ENCODE results near the gene GEMIN7. TPM values are rescaled to one million over a fixed set of nuclear protein-coding genes. Genes with fewer than 3 reads are reported as not detected.
A peak's percentile ranks its signal among the peaks of the same experiment; 100 is the strongest.

The GEMIN7 gene
- total RNA-seq, 1 experiment from 2014 or later: 35.5 TPM

GRCh38 chr19:45038931-45039893 lies 39.8 kb upstream of the GEMIN7 start, which contains the start of gene CLASRP:
CLASRP (plus strand) TSS chr19:45039045; CDS start chr19:45040213, 1,168 bp downstream.
- no TSS peak for BruUV-seq (replicated peaks)
- intact Hi-C loops (cut with micrococcal nuclease): no loop called here
- POLR2A ChIA-PET (ENCODE audit: unreplicated experiment): interaction anchor here (0.6 to 0.7 kb wide), 3 partner anchors 12 to 290 kb away, joined by 3 to 11 read pairs (median 4); no protein-coding TSS in a partner anchor
- peak within 1 kb of the TSS; percentile 96 for H3K9ac ChIP-seq (ENCODE audit: low read length)
- CTCF ChIA-PET: interaction anchor here (0.6 to 1.2 kb wide), 5 partner anchors 21 to 135 kb away, joined by 3 to 9 read pairs (median 3); no protein-coding TSS in a partner anchor
- peak within 1 kb of the TSS; percentile 95 for H3K4me2 ChIP-seq (ENCODE audit: low read length)
- H3K36me3 ChIP-seq (ENCODE audit: low read depth, low read length): peaks cover 5% of the 10 kb centered on the region
- TF ChIP-seq EZH2phosphoT487 (IDR thresholded peaks at IDR 0.05; ENCODE audit: borderline replicate concordance, low read length) (no peak), CTCF (conservative IDR thresholded peaks at IDR 0.05; ENCODE audit: low read depth, low read length) (no peak), EZH2 (IDR thresholded peaks at IDR 0.05; ENCODE audit: low read length, unreplicated experiment) (no peak)
- DNase-seq: peak; percentile 82
- no peaks in the 10 kb centered on the region for H3K9me3 ChIP-seq (ENCODE audit: low read length)
- peak within 1 kb of the TSS; percentile 78 for H3K27ac ChIP-seq (ENCODE audit: low read length)
- H3K4me1 ChIP-seq (ENCODE audit: insufficient read depth, low read length): peaks cover 9% of the 10 kb centered on the region
- peak within 1 kb of the TSS; percentile 94 for H3K4me3 ChIP-seq (ENCODE audit: low read length)
- peak; percentile 95 for ATAC-seq
- peaks cover 13% of the 10 kb centered on the region for H4K20me1 ChIP-seq (ENCODE audit: low read length)
- H2AFZ ChIP-seq (ENCODE audit: low read length): peak within 1 kb of the TSS; percentile 70
- H3F3A ChIP-seq (ENCODE audit: low read length, unreplicated experiment): no peaks in the 10 kb centered on the region
- H3K79me2 ChIP-seq (ENCODE audit: low read length): peaks cover 43% of the 10 kb centered on the region
- no peaks in the 10 kb centered on the region for H3K9me2 ChIP-seq (replicated peaks; ENCODE audit: low read length)
- H3K27me3 ChIP-seq (ENCODE audit: low read length): no peaks in the 10 kb centered on the region

DNA sequence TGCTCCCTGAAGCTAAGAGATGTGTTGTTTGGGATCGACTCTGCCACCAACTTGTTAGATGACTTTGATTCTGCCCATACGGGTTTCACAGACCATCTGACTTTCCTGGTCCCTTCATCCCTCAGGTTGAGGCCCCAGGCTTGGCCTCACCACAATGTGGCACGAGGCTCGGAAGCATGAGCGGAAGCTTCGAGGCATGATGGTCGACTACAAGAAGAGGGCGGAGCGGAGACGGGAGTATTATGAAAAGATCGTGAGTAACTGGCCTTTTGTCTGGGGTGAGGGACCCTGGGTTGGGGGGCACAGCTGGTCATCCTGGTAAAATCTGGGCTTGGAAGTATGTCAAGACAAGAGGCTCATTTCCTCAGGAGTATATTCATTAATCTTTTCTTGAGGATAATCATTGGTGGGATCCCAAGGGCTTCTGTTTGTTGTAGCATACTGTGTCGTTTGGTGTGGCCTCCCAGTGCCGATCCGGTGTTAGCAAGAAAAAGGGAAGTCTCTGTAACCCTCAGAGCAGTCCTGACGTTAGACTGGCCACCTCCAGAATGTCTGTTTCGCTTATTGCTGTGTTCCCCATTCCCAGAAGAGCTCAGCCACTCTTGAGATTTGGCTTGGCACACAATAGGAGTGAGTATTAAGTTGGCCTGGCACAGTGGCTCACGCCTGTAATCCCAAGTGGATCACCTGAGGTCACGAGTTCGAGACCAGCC lies 38.8 kb upstream of the GEMIN7 start:
- Histone ChIP-seq H3K4me1 (ENCODE audit: insufficient read depth, low read length) (peaks cover 9% of the 10 kb centered on the region), H3K36me3 (ENCODE audit: low read depth, low read length) (peaks cover 9% of the 10 kb centered on the region), H3K27me3 (ENCODE audit: low read length) (no peaks in the 10 kb centered on the region), H2AFZ (ENCODE audit: low read length) (no peak overlapping the region), H3K9me2 (replicated peaks; ENCODE audit: low read length) (no peaks in the 10 kb centered on the region), H3K27ac (ENCODE audit: low read length) (no peak overlapping the region), H3F3A (ENCODE audit: low read length, unreplicated experiment) (no peaks in the 10 kb centered on the region), H3K79me2 (ENCODE audit: low read length) (peaks cover 52% of the 10 kb centered on the region), H3K9me3 (ENCODE audit: low read length) (no peaks in the 10 kb centered on the region), H3K4me3 (ENCODE audit: low read length) (peak overlapping the region; percentile 94), H4K20me1 (ENCODE audit: low read length) (peaks cover 13% of the 10 kb centered on the region), H3K4me2 (ENCODE audit: low read length) (peak overlapping the region; percentile 95), H3K9ac (ENCODE audit: low read length) (peak overlapping the region; percentile 96; the same call in 1 of the 2 replicates)
- BruUV-seq (replicated peaks): TSS peak; percentile 47
- TF ChIP-seq CTCF (conservative IDR thresholded peaks at IDR 0.05; ENCODE audit: low read depth, low read length) (no peak), EZH2 (IDR thresholded peaks at IDR 0.05; ENCODE audit: low read length, unreplicated experiment) (no peak), EZH2phosphoT487 (IDR thresholded peaks at IDR 0.05; ENCODE audit: borderline replicate concordance, low read length) (no peak)
- no peak for ATAC-seq
- intact Hi-C loops (cut with micrococcal nuclease): no loop called here
- ChIA-PET CTCF (interaction anchor here (0.7 kb wide), 1 partner anchor 20 kb away, joined by 3 read pairs; no protein-coding TSS in a partner anchor), POLR2A (ENCODE audit: unreplicated experiment) (no interaction called here)
- DNase-seq: no peak

Measured in PC-3 (cell line).